ENCODE data around the gene LMTK3.

- TF ChIP-seq CTCF (IDR thresholded peaks at IDR 0.05) (no peak), POLR2A (IDR thresholded peaks at IDR 0.05) (no peak)
Observed at GRCh38 chr19:48458016-48458415, 53.6 kb downstream of the LMTK3 start.

All from body of pancreas (tissue), 4 donors.